ENCODE results near the gene DUSP22.

DNA sequence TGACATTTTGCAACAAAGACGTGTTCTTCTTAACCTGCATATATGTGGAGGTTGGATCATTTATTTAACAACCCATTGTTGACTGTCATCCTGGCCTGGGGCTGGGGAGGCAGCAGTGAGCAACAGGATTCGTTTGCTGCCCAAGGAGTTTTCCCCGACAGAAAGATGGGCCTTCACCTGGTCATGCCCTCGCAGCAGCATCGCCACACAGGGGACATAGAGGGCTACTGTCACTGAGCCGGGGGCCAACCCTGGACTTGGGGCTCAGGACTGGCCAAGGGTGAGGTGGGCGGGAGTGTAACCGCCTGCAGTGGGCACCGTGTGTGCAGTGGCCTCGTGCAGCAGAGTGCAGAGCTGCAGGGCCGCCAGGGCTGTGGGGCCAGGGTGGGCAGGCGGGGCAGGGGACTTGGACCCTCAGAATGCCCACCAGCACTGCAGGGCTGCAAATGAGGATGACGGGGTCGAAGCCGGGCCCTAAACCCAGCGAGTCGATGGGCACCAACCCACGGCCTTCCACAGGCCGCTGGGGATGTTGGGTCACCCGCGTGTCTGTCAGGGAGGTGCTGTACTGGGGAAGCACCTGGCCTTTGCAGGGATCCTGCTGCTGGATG lies 11.8 kb downstream of the DUSP22 start:
- TF ChIP-seq ZNF565 (CRISPR knock-in tag; conservative IDR thresholded peaks at IDR 0.05; ENCODE audit: low read depth) (no peak), POU6F1 (CRISPR knock-in tag; IDR thresholded peaks at IDR 0.05; ENCODE audit: borderline replicate concordance, low read depth) (no peak)
- TF ChIP-seq, protein P1, sequence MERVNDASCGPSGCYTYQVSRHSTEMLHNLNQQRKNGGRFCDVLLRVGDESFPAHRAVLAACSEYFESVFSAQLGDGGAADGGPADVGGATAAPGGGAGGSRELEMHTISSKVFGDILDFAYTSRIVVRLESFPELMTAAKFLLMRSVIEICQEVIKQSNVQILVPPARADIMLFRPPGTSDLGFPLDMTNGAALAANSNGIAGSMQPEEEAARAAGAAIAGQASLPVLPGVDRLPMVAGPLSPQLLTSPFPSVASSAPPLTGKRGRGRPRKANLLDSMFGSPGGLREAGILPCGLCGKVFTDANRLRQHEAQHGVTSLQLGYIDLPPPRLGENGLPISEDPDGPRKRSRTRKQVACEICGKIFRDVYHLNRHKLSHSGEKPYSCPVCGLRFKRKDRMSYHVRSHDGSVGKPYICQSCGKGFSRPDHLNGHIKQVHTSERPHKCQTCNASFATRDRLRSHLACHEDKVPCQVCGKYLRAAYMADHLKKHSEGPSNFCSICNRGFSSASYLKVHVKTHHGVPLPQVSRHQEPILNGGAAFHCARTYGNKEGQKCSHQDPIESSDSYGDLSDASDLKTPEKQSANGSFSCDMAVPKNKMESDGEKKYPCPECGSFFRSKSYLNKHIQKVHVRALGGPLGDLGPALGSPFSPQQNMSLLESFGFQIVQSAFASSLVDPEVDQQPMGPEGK (CRISPR knock-in tag; IDR thresholded peaks at IDR 0.05; ENCODE audit: borderline replicate concordance), result no peak
- TF ChIP-seq, protein P2, sequence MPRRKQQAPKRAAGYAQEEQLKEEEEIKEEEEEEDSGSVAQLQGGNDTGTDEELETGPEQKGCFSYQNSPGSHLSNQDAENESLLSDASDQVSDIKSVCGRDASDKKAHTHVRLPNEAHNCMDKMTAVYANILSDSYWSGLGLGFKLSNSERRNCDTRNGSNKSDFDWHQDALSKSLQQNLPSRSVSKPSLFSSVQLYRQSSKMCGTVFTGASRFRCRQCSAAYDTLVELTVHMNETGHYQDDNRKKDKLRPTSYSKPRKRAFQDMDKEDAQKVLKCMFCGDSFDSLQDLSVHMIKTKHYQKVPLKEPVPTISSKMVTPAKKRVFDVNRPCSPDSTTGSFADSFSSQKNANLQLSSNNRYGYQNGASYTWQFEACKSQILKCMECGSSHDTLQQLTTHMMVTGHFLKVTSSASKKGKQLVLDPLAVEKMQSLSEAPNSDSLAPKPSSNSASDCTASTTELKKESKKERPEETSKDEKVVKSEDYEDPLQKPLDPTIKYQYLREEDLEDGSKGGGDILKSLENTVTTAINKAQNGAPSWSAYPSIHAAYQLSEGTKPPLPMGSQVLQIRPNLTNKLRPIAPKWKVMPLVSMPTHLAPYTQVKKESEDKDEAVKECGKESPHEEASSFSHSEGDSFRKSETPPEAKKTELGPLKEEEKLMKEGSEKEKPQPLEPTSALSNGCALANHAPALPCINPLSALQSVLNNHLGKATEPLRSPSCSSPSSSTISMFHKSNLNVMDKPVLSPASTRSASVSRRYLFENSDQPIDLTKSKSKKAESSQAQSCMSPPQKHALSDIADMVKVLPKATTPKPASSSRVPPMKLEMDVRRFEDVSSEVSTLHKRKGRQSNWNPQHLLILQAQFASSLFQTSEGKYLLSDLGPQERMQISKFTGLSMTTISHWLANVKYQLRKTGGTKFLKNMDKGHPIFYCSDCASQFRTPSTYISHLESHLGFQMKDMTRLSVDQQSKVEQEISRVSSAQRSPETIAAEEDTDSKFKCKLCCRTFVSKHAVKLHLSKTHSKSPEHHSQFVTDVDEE (CRISPR knock-in tag; IDR thresholded peaks at IDR 0.05), result no peak
